Left ventricle myocardium inferior (tissue), 1 donor: ENCODE data around the gene EYA2. TPM values are rescaled to one million over a fixed set of nuclear protein-coding genes. Genes with fewer than 3 reads are reported as not detected.
"Not testable (repeated sequence)": the region's sequence is repeated elsewhere in the genome, so short reads cannot be mapped to it uniquely, and the experiment has no call there.

Source experiments
- DNase-seq: peaks from one replicate; pipeline ENCODE4 v3.0.0-alpha.2; 2020
- H3K27ac ChIP-seq: fragments of 200-600 bp; replicated peaks from 2 replicates; pipeline ENCODE4 v1.8.0; 2021
- H3K27me3 ChIP-seq: fragments of 200-600 bp; 2 replicates; pipeline ENCODE4 v1.8.0; 2021; ENCODE audit warnings: low read depth
- H3K36me3 ChIP-seq: fragments of 200-600 bp; 2 replicates; pipeline ENCODE4 v1.8.0; 2021
- H3K4me1 ChIP-seq: fragments of 200-600 bp; 2 replicates; pipeline ENCODE4 v1.8.0; 2021
- H3K4me3 ChIP-seq: fragments of 200-600 bp; 2 replicates; pipeline ENCODE4 v1.8.0; 2021; ENCODE audit warnings: mild to moderate bottlenecking, moderate library complexity
- H3K9me3 ChIP-seq: fragments of 200-600 bp; replicated peaks from 2 replicates; pipeline ENCODE4 v1.8.0; 2021
- CTCF ChIP-seq: fragments of 200-600 bp; IDR thresholded peaks from 2 replicates; pipeline ENCODE4 v1.8.0; 2021; ENCODE audit warnings: antibody characterized with exemption, mild to moderate bottlenecking, borderline replicate concordance
- intact Hi-C: fragments of 100-400 bp; cut with micrococcal nuclease; formaldehyde crosslinking; loops from one replicate; pipeline ENCODE4 v1.11.0; 2022
- total RNA-seq: library from RNA; stranded (reverse); fragmentation: NEBNext Ultra II Directional; extraction: Animal tissue kit (Norgen Biotek cat#: 25700); gene quantifications from one replicate; pipeline ENCODE4 v1.2.1, GENCODE V29; 2021
- donor health status: DM: no; HTN: yes; CAD: no; lungs with severe emphysema.

EYA2 gene
- total RNA-seq, 1 donor from 2014 or later: 0.63 TPM

- Histone ChIP-seq H3K27ac (no peak overlapping the region), H3K27me3 (no peaks in the 10 kb centered on the region), H3K36me3 (peaks cover 24% of the 10 kb centered on the region), H3K9me3 (no peaks in the 10 kb centered on the region), H3K4me1 (peaks cover 17% of the 10 kb centered on the region), H3K4me3 (no peak overlapping the region)
- intact Hi-C loops: loop anchor here (10.0 kb wide), 1 partner anchor 179 kb away; no protein-coding TSS in a partner anchor
- peak; percentile 89 for TF ChIP-seq CTCF
- DNase-seq: peak; percentile 79
Observed at GRCh38 chr20:47205577-47206123, 311.0 kb downstream of the EYA2 start.

GRCh38 chr20:47206552-47206951, 311.9 kb downstream of the EYA2 start:
- not testable (repeated sequence) for DNase-seq, H3K9me3 ChIP-seq, H3K27me3 ChIP-seq, H3K4me3 ChIP-seq
- peaks cover 17% of the 10 kb centered on the region for H3K4me1 ChIP-seq
- H3K36me3 ChIP-seq: peaks cover 32% of the 10 kb centered on the region
- intact Hi-C loops: loop anchor here (10.0 kb wide), 1 partner anchor 178 kb away; no protein-coding TSS in a partner anchor
- peak overlapping the region; percentile 38 for H3K27ac ChIP-seq

GRCh38 chr20:47206962-47207641, 312.5 kb downstream of the EYA2 start:
- H3K4me1 ChIP-seq: peaks cover 22% of the 10 kb centered on the region
- no peak for DNase-seq
- no peaks in the 10 kb centered on the region for H3K27me3 ChIP-seq
- TF ChIP-seq CTCF: no peak
- peak overlapping the region; percentile 38 for H3K27ac ChIP-seq
- H3K36me3 ChIP-seq: peaks cover 37% of the 10 kb centered on the region
- intact Hi-C loops: loop anchor here (10.0 kb wide), 1 partner anchor 178 kb away; no protein-coding TSS in a partner anchor
- H3K4me3 ChIP-seq: no peak overlapping the region
- H3K9me3 ChIP-seq: no peaks in the 10 kb centered on the region

- Histone ChIP-seq H3K4me1 (peaks cover 35% of the 10 kb centered on the region), H3K36me3 (peaks cover 51% of the 10 kb centered on the region)
- no peak for TF ChIP-seq CTCF
Observed at GRCh38 chr20:47208534-47209174, 314.0 kb downstream of the EYA2 start.

GRCh38 chr20:47209982-47210381, 315.3 kb downstream of the EYA2 start:
- intact Hi-C loops: loop anchor here (10.0 kb wide), 1 partner anchor 175 kb away; no protein-coding TSS in a partner anchor
- Histone ChIP-seq H3K36me3 (peaks cover 62% of the 10 kb centered on the region), H3K4me3 (no peak overlapping the region), H3K27ac (no peak overlapping the region), H3K27me3 (no peaks in the 10 kb centered on the region), H3K9me3 (no peaks in the 10 kb centered on the region), H3K4me1 (peaks cover 46% of the 10 kb centered on the region)
- TF ChIP-seq CTCF: no peak
- no peak for DNase-seq

More at GRCh38 chr20:47208534-47209174, 314.0 kb downstream of the EYA2 start:
- Histone ChIP-seq H3K4me3 (no peak overlapping the region), H3K27ac (no peak overlapping the region), H3K27me3 (no peaks in the 10 kb centered on the region), H3K9me3 (no peaks in the 10 kb centered on the region)
- intact Hi-C loops: loop anchor here (10.0 kb wide), 1 partner anchor 176 kb away; no protein-coding TSS in a partner anchor
- no peak for DNase-seq

GRCh38 chr20:47210470-47210869, 315.8 kb downstream of the EYA2 start:
- no peak for TF ChIP-seq CTCF
- Histone ChIP-seq H3K36me3 (peaks cover 67% of the 10 kb centered on the region), H3K27me3 (no peaks in the 10 kb centered on the region), H3K27ac (no peak overlapping the region), H3K4me1 (peaks cover 48% of the 10 kb centered on the region), H3K9me3 (no peaks in the 10 kb centered on the region), H3K4me3 (no peak overlapping the region)
- intact Hi-C loops: no loop called here
- DNase-seq: no peak
